Natural killer cell treated with Interleukin-12 subunit alpha and Interleukin-12 subunit beta and Interleukin-15 and Interleukin-18, amount 100 ng/mL, for 72 hours (primary cell): Measurements from ENCODE around the gene DOCK3. TPM values are rescaled to one million over a fixed set of nuclear protein-coding genes. Genes with fewer than 3 reads are reported as not detected.
A peak's percentile ranks its signal among the peaks of the same experiment; 100 is the strongest.

Source experiments
- ATAC-seq, 2 donors: fragments of 150-1000 bp; cut with Tn5 transposase in 1 of 2; sonication (Bioruptor Pico), chemical (Tn5 transposase) in 1 of 2; 2 replicates each; pipeline ENCODE4 v1.10.0; 2021
- DNase-seq: peaks from one replicate; pipeline ENCODE4 v3.0.0; 2022; ENCODE audit warnings: low spot score
- H3K27ac Mint-ChIP-seq, 2 donors: 1 replicate in 1 of 2; 2 replicates in 1 of 2; pipeline ENCODE4 v1.8.0; 2022; ENCODE audit warnings: mixed read lengths in 2 of 2, mild to moderate bottlenecking in 1 of 2, moderate library complexity in 1 of 2
- H3K27me3 Mint-ChIP-seq, 2 donors: 1 replicate in 1 of 2; 2 replicates in 1 of 2; pipeline ENCODE4 v1.8.0; 2022; ENCODE audit warnings: mixed read lengths in 2 of 2
- H3K36me3 Mint-ChIP-seq: one replicate; pipeline ENCODE4 v1.8.0; 2022; ENCODE audit warnings: mixed read lengths
- H3K4me1 Mint-ChIP-seq, 2 donors: 1 replicate in 1 of 2; 2 replicates in 1 of 2; pipeline ENCODE4 v1.8.0; 2022; ENCODE audit warnings: low read depth in 2 of 2, mixed read lengths in 2 of 2, mild to moderate bottlenecking in 1 of 2
- H3K4me3 Mint-ChIP-seq: one replicate; pipeline ENCODE4 v1.8.0; 2022; ENCODE audit warnings: mixed read lengths
- H3K9me3 Mint-ChIP-seq: 2 replicates; pipeline ENCODE4 v1.8.0; 2022; ENCODE audit warnings: mixed read lengths
- total RNA-seq, 2 donors: library from RNA; stranded (reverse); gene quantifications; one replicate each; pipeline ENCODE4 v1.2.3, GENCODE V29; 2022

DOCK3 gene
- total RNA-seq, 2 donors from 2014 or later = 1.3 to 4.5 TPM

- no peaks in the 10 kb centered on the region for H3K36me3 Mint-ChIP-seq
- no peak overlapping the region for H3K27ac Mint-ChIP-seq
- no peaks in the 10 kb centered on the region for H3K27me3 Mint-ChIP-seq
- no peaks in the 10 kb centered on the region for H3K9me3 Mint-ChIP-seq
- DNase-seq (no peak), ATAC-seq (no peak)
- no peaks in the 10 kb centered on the region for H3K4me1 Mint-ChIP-seq
- H3K4me3 Mint-ChIP-seq = no peak overlapping the region
Observed at GRCh38 chr3:51333021-51333420, 658.3 kb downstream of the DOCK3 start.

GRCh38 chr3:51336261-51336660, 661.5 kb downstream of the DOCK3 start:
- Mint-ChIP-seq H3K4me1 (no peaks in the 10 kb centered on the region), H3K36me3 (no peaks in the 10 kb centered on the region), H3K4me3 (no peak overlapping the region), H3K27me3 (no peaks in the 10 kb centered on the region), H3K9me3 (no peaks in the 10 kb centered on the region), H3K27ac (no peak overlapping the region)
- no peak for ATAC-seq
- DNase-seq = no peak

- no peak overlapping the region for H3K27ac Mint-ChIP-seq
- H3K27me3 Mint-ChIP-seq = no peaks in the 10 kb centered on the region
- H3K4me1 Mint-ChIP-seq = no peaks in the 10 kb centered on the region
- DNase-seq (no peak), ATAC-seq (no peak)
- no peaks in the 10 kb centered on the region for H3K36me3 Mint-ChIP-seq
- H3K4me3 Mint-ChIP-seq = no peak overlapping the region
- H3K9me3 Mint-ChIP-seq = no peaks in the 10 kb centered on the region
Observed at GRCh38 chr3:51337666-51338065, 662.9 kb downstream of the DOCK3 start.

GRCh38 chr3:51338632-51339031, 663.9 kb downstream of the DOCK3 start:
- DNase-seq = no peak
- ATAC-seq = no peak
- H3K27me3 Mint-ChIP-seq = no peaks in the 10 kb centered on the region
- no peak overlapping the region for H3K27ac Mint-ChIP-seq
- no peak overlapping the region for H3K4me3 Mint-ChIP-seq
- no peaks in the 10 kb centered on the region for H3K4me1 Mint-ChIP-seq
- no peaks in the 10 kb centered on the region for H3K9me3 Mint-ChIP-seq
- no peaks in the 10 kb centered on the region for H3K36me3 Mint-ChIP-seq

- H3K36me3 Mint-ChIP-seq = no peaks in the 10 kb centered on the region
- H3K27ac Mint-ChIP-seq = no peak overlapping the region
- no peak overlapping the region for H3K4me3 Mint-ChIP-seq
- ATAC-seq (no peak), DNase-seq (no peak)
- no peaks in the 10 kb centered on the region for H3K4me1 Mint-ChIP-seq
- H3K27me3 Mint-ChIP-seq = no peaks in the 10 kb centered on the region
- H3K9me3 Mint-ChIP-seq = no peaks in the 10 kb centered on the region
Observed at GRCh38 chr3:51340013-51340829, 665.5 kb downstream of the DOCK3 start.

GRCh38 chr3:51340989-51341636, 666.4 kb downstream of the DOCK3 start:
- Mint-ChIP-seq H3K9me3 (no peaks in the 10 kb centered on the region), H3K27ac (no peak overlapping the region), H3K4me3 (no peak overlapping the region), H3K36me3 (no peaks in the 10 kb centered on the region), H3K27me3 (no peaks in the 10 kb centered on the region), H3K4me1 (no peaks in the 10 kb centered on the region)
- ATAC-seq = no peak
- DNase-seq = no peak

GRCh38 chr3:51343918-51344687, 669.4 kb downstream of the DOCK3 start:
- Mint-ChIP-seq H3K36me3 (no peaks in the 10 kb centered on the region), H3K4me3 (no peak overlapping the region), H3K27me3 (peaks cover 0 to 3% of the 10 kb centered on the region in 2 donors), H3K27ac (no peak overlapping the region), H3K4me1 (no peaks in the 10 kb centered on the region), H3K9me3 (no peaks in the 10 kb centered on the region)
- DNase-seq = no peak
- ATAC-seq = peak; percentile 9 to 15

- DNase-seq (no peak), ATAC-seq (no peak)
- Mint-ChIP-seq H3K4me3 (no peak overlapping the region), H3K36me3 (no peaks in the 10 kb centered on the region), H3K27ac (no peak overlapping the region), H3K27me3 (peaks cover 0 to 6% of the 10 kb centered on the region in 2 donors), H3K4me1 (no peaks in the 10 kb centered on the region), H3K9me3 (no peaks in the 10 kb centered on the region)
Observed at GRCh38 chr3:51350751-51351150, 676.0 kb downstream of the DOCK3 start.

GRCh38 chr3:51353131-51353530, 678.4 kb downstream of the DOCK3 start:
- peaks cover 0 to 3% of the 10 kb centered on the region in 2 donors for H3K27me3 Mint-ChIP-seq
- no peaks in the 10 kb centered on the region for H3K9me3 Mint-ChIP-seq
- ATAC-seq (no peak), DNase-seq (no peak)
- H3K27ac Mint-ChIP-seq = no peak overlapping the region
- H3K4me3 Mint-ChIP-seq = no peak overlapping the region
- H3K4me1 Mint-ChIP-seq = no peaks in the 10 kb centered on the region
- H3K36me3 Mint-ChIP-seq = no peaks in the 10 kb centered on the region

GRCh38 chr3:51353691-51354090, 679.0 kb downstream of the DOCK3 start:
- DNase-seq (no peak), ATAC-seq (no peak)
- H3K9me3 Mint-ChIP-seq = no peaks in the 10 kb centered on the region
- H3K27ac Mint-ChIP-seq = no peak overlapping the region
- no peaks in the 10 kb centered on the region for H3K36me3 Mint-ChIP-seq
- H3K4me1 Mint-ChIP-seq = no peaks in the 10 kb centered on the region
- H3K4me3 Mint-ChIP-seq = no peak overlapping the region
- H3K27me3 Mint-ChIP-seq = peaks cover 0 to 3% of the 10 kb centered on the region in 2 donors

GRCh38 chr3:51354172-51354571, 679.4 kb downstream of the DOCK3 start:
- ATAC-seq (no peak), DNase-seq (no peak)
- no peak overlapping the region for H3K4me3 Mint-ChIP-seq
- no peaks in the 10 kb centered on the region for H3K9me3 Mint-ChIP-seq
- H3K27me3 Mint-ChIP-seq = peaks cover 0 to 3% of the 10 kb centered on the region in 2 donors
- no peak overlapping the region for H3K27ac Mint-ChIP-seq
- H3K36me3 Mint-ChIP-seq = no peaks in the 10 kb centered on the region
- H3K4me1 Mint-ChIP-seq = no peaks in the 10 kb centered on the region

- Mint-ChIP-seq H3K9me3 (no peaks in the 10 kb centered on the region), H3K4me3 (no peak overlapping the region), H3K27me3 (no peaks in the 10 kb centered on the region), H3K4me1 (no peaks in the 10 kb centered on the region), H3K27ac (no peak overlapping the region), H3K36me3 (no peaks in the 10 kb centered on the region)
- no peak for DNase-seq
- no peak for ATAC-seq
Observed at GRCh38 chr3:51354731-51355615, 680.2 kb downstream of the DOCK3 start.

- no peaks in the 10 kb centered on the region for H3K4me1 Mint-ChIP-seq
- DNase-seq (no peak), ATAC-seq (no peak)
- no peak overlapping the region for H3K27ac Mint-ChIP-seq
- no peak overlapping the region for H3K4me3 Mint-ChIP-seq
- H3K36me3 Mint-ChIP-seq = no peaks in the 10 kb centered on the region
- no peaks in the 10 kb centered on the region for H3K27me3 Mint-ChIP-seq
- H3K9me3 Mint-ChIP-seq = no peaks in the 10 kb centered on the region
Observed at GRCh38 chr3:51355891-51356578, 681.3 kb downstream of the DOCK3 start.
